HepG2 (cell line): ENCODE measurements around the gene FKBP5. TPM values are rescaled to one million over a fixed set of nuclear protein-coding genes. Genes with fewer than 3 reads are reported as not detected.

Experiments
- ATF6 ChIP-seq: sonication (generic); formaldehyde crosslinking; conservative IDR thresholded peaks from 2 replicates; pipeline ENCODE4 v1.4.0; 2020; ENCODE audit warnings: missing genetic modification reagents
- CBFB ChIP-seq: sonication (generic); formaldehyde crosslinking; IDR thresholded peaks from 2 replicates; pipeline ENCODE4 v1.4.0; 2020; ENCODE audit warnings: missing genetic modification reagents
- HNRNPK ChIP-seq: fragments of 200-400 bp; formaldehyde crosslinking; IDR thresholded peaks from 2 replicates; pipeline ENCODE4 v1.6.1; 2018; ENCODE audit warnings: low read length, low read depth, moderate library complexity, mild to moderate bottlenecking; ENCODE audit not compliant: poor library complexity, severe bottlenecking
- MLXIP ChIP-seq: sonication (generic); formaldehyde crosslinking; IDR thresholded peaks from 2 replicates; pipeline ENCODE4 v1.9.0; 2021; ENCODE audit warnings: missing genetic modification reagents, borderline replicate concordance
- NFAT5 ChIP-seq: sonication (generic); formaldehyde crosslinking; IDR thresholded peaks from 2 replicates; pipeline ENCODE4 v1.4.0; 2020; ENCODE audit warnings: missing genetic modification reagents
- PRDM10 ChIP-seq: sonication (generic); formaldehyde crosslinking; IDR thresholded peaks from 2 replicates; pipeline ENCODE4 v1.4.0; 2020; ENCODE audit warnings: low read depth, missing genetic modification reagents
- RNF219 ChIP-seq: sonication (generic); formaldehyde crosslinking; IDR thresholded peaks from 2 replicates; pipeline ENCODE4 v1.5.0; 2020; ENCODE audit warnings: mild to moderate bottlenecking, missing genetic modification reagents
- SMC3 ChIP-seq: IDR thresholded peaks from 2 replicates; pipeline ENCODE4 v1.6.1; 2011; ENCODE audit warnings: low read length, improper control_type of control experiment
- ZFP36 ChIP-seq: fragments of 150-350 bp; IDR thresholded peaks from 2 replicates; pipeline ENCODE4 v1.6.1; 2018; ENCODE audit warnings: borderline replicate concordance, low read length, low read depth; ENCODE audit not compliant: partially characterized antibody
- ZFYVE20 ChIP-seq: sonication (generic); formaldehyde crosslinking; IDR thresholded peaks from 2 replicates; pipeline ENCODE4 v1.8.0; 2023; ENCODE audit warnings: low read depth, mild to moderate bottlenecking, moderate library complexity, missing genetic modification reagents, borderline replicate concordance
- polyA plus RNA-seq, 8 experiments: library from polyadenylated mRNA; depleted of rRNA in 3 of 8; stranded (reverse) in 7 of 8; unstranded in 1 of 8; fragments of >200 nt; fragmentation: Illumina TruSeq in 4 of 8; extraction: Trizol in 4 of 8; gene quantifications; 2 replicates each; pipeline versions ENCODE4 v1.2.1 to v1.2.3, GENCODE V29; 2011 to 2016; ENCODE audit warnings: low read depth in 4 of 8, missing spikeins in 1 of 8, mixed read lengths in 1 of 8; ENCODE audit not compliant: insufficient read depth in 1 of 8
- total RNA-seq, 5 experiments: library from RNA; depleted of rRNA; stranded (reverse); fragments of >200 nt; fragmentation: Illumina TruSeq; extraction: Trizol; gene quantifications; 2 replicates each; pipeline ENCODE4 v1.2.3, GENCODE V29; 2016; ENCODE audit warnings: low read depth in 1 of 5

FKBP5 gene
- total and polyA plus RNA-seq, 2 of the 13 experiments (the other 11 are each of a cell fraction or from before 2014, with no cell fraction given) = 8.0 to 17.4 TPM

- TF ChIP-seq NFAT5 = no peak
- no peak for TF ChIP-seq ZFYVE20 (CRISPR knock-in tag)
- peak; percentile 73 for TF ChIP-seq PRDM10
- 0 out of 2 replicates have a peak, but pooled peaks have one; percentile 49 for TF ChIP-seq RNF219 (CRISPR knock-in tag)
- TF ChIP-seq ATF6 (CRISPR knock-in tag) = no peak
- no peak for TF ChIP-seq ZFP36
- no peak for TF ChIP-seq SMC3
- TF ChIP-seq MLXIP = no peak
- peak; percentile 97 for TF ChIP-seq HNRNPK
- peak; percentile 23; the same call in 1 of the 2 replicates for TF ChIP-seq CBFB
Measured at GRCh38 chr6:35731736-35732532, 43.2 kb upstream of the FKBP5 start (continued).
